K562 treated with DMSO at 1 percent for 4 hours (cell line): ENCODE measurements around the gene CSH1. TPM values are rescaled to one million over a fixed set of nuclear protein-coding genes. Genes with fewer than 3 reads are reported as not detected.

Experiments
- total RNA-seq: library from RNA; unstranded; fragments of 300-600 nt; gene quantifications from 2 replicates; pipeline ENCODE4 v1.2.3, GENCODE V29; 2022; ENCODE audit not compliant: insufficient read depth

CSH1 gene
- not detected in 2 replicates for total RNA-seq

DNA sequence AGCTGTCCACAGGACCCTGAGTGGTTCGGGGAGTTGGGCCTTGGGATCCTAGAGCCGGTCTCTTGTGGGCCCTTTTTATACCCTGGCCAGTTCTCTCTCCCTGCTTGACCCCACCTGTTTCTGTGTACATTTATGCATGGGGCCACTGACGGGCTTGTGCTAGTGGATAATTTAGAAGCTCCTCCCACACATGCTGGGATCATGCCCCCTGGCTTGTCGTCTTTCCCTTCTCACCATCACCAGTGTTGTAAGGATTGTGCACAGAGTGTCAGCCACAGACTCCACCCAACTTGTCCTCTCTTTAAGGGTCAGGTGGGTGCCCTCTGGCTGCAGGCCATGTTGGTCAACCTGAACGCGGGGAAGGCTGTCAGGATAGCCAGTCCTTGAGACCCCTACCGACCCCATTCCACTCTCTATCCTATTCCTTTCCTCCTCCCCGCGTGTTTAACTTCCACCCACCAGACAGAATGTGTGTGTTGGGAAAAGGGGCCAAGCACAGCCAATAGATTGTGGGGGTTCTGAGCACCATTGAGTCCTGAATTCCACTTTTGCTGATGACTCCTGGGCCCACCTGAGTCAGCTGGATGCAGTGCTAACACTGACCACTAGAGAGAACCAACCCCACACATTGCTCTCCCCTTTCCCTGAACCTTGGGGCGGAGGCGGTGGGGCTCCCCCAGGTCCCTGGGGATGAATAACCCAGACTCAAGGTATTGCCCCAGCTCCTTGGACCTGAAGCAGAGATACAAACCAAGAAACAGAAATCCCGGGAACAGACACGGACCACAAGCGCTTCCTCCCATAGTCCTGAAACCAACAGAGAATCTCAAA, at the start of gene CSH1:
CSH1 (minus strand) TSS at position 51 of the 831 bp plus-strand sequence. CDS start 63 bp downstream, outside the sequence.

DNA sequence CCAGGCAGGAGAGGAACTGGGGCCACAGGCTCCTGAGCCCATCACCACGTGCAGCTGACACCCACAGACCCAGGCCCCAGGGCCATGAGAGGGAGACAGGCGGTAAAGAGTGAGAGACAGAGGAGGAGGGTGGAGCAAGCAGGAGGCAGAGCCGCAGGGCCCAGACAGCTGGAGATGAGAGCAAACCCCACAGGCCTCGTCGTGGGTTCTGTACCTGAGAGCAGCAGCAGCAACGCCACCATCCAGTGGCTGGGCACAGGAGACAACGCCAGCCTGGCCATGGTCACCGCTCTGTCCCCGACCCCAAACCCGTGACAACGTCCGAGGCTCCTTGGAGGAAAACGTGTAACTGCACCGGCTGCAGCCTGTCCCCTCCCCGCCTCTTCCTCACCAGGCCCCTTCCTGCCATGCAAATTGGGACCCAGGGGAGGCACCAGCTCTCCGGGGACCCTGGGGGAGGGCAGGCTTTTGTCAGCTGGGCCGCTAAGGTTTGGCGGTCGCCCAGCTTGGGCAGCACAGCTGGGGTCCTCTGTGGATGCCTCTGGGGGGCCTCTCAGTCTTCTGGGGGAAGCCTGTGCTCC, 35.7 kb upstream of the CSH1 start, which contains the start of gene CD79B:
CD79B (minus strand) TSS at position 351 of the 581 bp plus-strand sequence; CDS start at position 281, 70 bp downstream.

DNA sequence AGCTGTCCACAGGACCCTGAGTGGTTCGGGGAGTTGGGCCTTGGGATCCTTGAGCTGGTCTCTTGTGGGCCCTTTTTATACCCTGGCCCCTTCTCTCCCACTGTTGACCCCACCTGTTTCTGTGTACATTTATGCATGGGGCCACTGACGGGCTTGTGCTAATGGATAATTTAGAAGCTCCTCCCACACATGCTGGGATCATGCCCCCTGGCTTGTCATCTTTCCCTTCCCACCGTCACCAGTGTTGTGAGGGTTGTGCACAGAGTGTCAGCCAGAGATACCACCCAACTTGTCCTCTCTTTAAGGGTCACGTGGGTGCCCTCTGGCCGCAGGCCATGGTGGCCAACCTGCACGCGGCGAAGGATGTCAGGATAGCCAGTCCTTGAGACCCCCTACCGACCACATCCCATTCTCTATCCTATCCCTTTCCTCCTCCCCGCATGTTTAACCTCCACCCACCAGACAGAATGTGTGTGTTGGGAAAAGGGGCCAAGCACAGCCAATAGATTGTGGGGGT, 22.5 kb upstream of the CSH1 start, which contains the start of gene GH1:
GH1 (minus strand) TSS at position 51 of the 517 bp plus-strand sequence. CDS start 63 bp downstream, outside the sequence.

DNA sequence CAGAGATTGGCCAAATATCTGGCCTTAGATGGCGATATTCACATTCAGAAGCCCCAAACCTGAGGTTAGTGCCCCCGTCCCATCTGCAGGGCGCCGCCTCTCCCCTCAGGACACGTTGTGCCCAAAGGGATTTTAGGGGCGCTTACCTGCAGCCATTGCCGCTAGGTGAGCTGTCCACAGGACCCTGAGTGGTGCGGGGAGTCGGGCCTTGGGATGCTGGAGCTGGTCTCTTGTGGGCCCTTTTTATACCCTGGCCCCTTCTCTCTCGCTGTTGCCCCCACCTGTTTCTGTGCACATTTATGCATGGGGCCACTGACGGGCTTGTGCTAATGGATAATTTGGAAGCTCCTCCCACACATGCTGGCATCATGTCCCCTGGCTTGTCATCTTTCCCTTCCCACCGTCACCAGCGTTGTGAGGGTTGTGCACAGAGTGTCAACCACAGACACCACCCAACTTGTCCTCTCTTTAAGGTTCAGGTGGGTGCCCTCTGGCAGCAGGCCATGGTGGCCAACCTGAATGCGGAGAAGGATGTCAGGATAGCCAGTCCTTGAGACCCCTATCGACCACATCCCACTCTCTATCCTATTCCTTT, 14.8 kb upstream of the CSH1 start, which contains the start of gene CSHL1:
CSHL1 (minus strand) TSS at position 218 of the 595 bp plus-strand sequence; CDS start at position 156, 62 bp downstream.

DNA sequence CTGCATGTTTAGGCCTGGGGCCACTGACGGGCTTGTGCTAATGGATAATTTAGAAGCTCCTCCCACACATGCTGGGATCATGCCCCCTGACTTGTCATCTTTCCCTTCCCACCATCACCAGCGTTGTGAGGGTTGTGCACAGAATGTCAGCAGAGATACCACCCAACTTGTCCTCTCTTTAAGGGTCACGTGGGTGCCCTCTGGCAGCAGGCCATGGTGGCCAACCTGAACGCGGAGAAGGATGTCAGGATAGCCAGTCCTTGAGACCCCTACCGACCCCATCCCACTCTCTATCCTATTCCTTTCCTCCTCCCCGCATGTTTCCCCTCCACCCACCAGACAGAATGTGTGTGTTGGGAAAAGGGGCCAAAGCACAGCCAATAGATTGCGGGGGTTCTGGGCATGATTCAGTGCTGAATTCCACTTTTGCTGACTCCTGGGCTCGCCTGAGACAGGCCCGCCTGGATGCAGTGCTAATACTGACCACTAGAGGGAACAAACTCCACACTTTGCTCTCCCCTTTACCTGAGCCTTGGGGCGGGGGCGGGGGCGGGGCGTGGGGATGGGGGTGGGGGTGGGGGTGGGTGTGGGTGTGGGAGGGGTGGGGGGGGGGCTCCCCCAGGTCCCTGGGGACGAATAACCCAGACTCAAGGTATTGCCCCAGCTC, 14.3 kb downstream of the CSH1 start, which contains the start of gene GH2:
GH2 (minus strand) TSS at position 10 of the 667 bp plus-strand sequence. CDS start 143 bp downstream, outside the sequence.

DNA sequence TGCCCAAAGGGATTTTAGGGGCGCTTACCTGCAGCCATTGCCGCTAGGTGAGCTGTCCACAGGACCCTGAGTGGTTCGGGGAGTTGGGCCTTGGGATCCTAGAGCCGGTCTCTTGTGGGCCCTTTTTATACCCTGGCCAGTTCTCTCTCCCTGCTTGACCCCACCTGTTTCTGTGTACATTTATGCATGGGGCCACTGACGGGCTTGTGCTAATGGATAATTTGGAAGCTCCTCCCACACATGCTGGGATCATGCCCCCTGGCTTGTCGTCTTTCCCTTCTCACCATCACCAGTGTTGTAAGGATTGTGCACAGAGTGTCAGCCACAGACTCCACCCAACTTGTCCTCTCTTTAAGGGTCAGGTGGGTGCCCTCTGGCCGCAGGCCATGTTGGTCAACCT, 22.8 kb downstream of the CSH1 start, which contains the start of gene CSH2:
CSH2 (minus strand) TSS at position 101 of the 400 bp plus-strand sequence; CDS start at position 38, 63 bp downstream.

Other genes with a start within 250 kb of the CSH1 start
- gene LIMD2, start 196.4 kb downstream of the CSH1 start, total RNA-seq, result 3.0 and 4.6 TPM in 2 replicates
- 20.0 TPM in 2 replicates for gene STRADA, start 154.8 kb downstream of the CSH1 start, total RNA-seq
- gene CCDC47, start 123.0 kb downstream of the CSH1 start, total RNA-seq, result 66.7 and 82.7 TPM in 2 replicates
- 43.1 and 51.5 TPM in 2 replicates for gene DDX42, start 122.4 kb downstream of the CSH1 start, total RNA-seq
- 157 and 167 TPM in 2 replicates for gene PSMC5, start 69.1 kb downstream of the CSH1 start, total RNA-seq
- 22.9 and 28.7 TPM in 2 replicates for gene FTSJ3, start 68.9 kb downstream of the CSH1 start, total RNA-seq
- gene SMARCD2, start 53.9 kb downstream of the CSH1 start, total RNA-seq, result 85.6 and 99.0 TPM in 2 replicates
- 1.2 TPM in 1 of 2 replicates, not detected in the other for gene CSH2, start 22.9 kb downstream of the CSH1 start, total RNA-seq
- gene GH2, start 14.6 kb downstream of the CSH1 start, total RNA-seq, result not detected in 2 replicates
- not detected in 2 replicates for gene CSHL1, start 14.7 kb upstream of the CSH1 start, total RNA-seq
- not detected in 2 replicates for gene GH1, start 22.3 kb upstream of the CSH1 start, total RNA-seq
- gene CD79B, start 35.8 kb upstream of the CSH1 start, total RNA-seq, result not detected in 2 replicates
- 0.45 and 4.4 TPM in 2 replicates for gene SCN4A, start 76.3 kb upstream of the CSH1 start, total RNA-seq
- gene PRR29, start 101.8 kb upstream of the CSH1 start, total RNA-seq, result 0.40 and 2.8 TPM in 2 replicates
- gene ICAM2, start 124.1 kb upstream of the CSH1 start, total RNA-seq, result 29.1 and 29.4 TPM in 2 replicates
- gene ERN1, start 233.6 kb upstream of the CSH1 start, total RNA-seq, result 12.4 and 14.7 TPM in 2 replicates